OCI-LY1 (cell line): Measurements from ENCODE around the gene GATM.

ENCODE experiments used
- H2AFZ ChIP-seq: fragments of 200-600 bp; sonication (generic), shearing (Covaris generic); 2 replicates; pipeline ENCODE4 v1.6.0; 2014; ENCODE audit warnings: antibody characterized with exemption, mild to moderate bottlenecking, low read length
- H3F3A ChIP-seq: fragments of 200-600 bp; sonication (generic), shearing (Covaris generic); 2 replicates; pipeline ENCODE4 v1.6.0; 2014; ENCODE audit warnings: mild to moderate bottlenecking, antibody characterized with exemption, low read length, moderate library complexity; ENCODE audit not compliant: insufficient read depth
- H3K27ac ChIP-seq: fragments of 200-600 bp; sonication (generic); 2 replicates; pipeline ENCODE4 v1.5.1; 2014; ENCODE audit warnings: low read length, mixed run types, mild to moderate bottlenecking, low read depth; ENCODE audit not compliant: poor library complexity, severe bottlenecking
- H3K27me3 ChIP-seq: fragments of 200-600 bp; sonication (generic); 2 replicates; pipeline ENCODE4 v1.6.0; 2014; ENCODE audit warnings: antibody characterized with exemption, mild to moderate bottlenecking, low read length, moderate library complexity; ENCODE audit not compliant: insufficient read depth
- H3K36me3 ChIP-seq: fragments of 200-600 bp; sonication (generic); 2 replicates; pipeline ENCODE4 v1.6.1; 2014; ENCODE audit warnings: mild to moderate bottlenecking, antibody characterized with exemption, low read length, moderate library complexity, mixed read lengths; ENCODE audit not compliant: insufficient read depth
- H3K4me1 ChIP-seq: fragments of 200-600 bp; sonication (generic); 2 replicates; pipeline ENCODE4 v1.5.1; 2014; ENCODE audit warnings: mild to moderate bottlenecking, low read length, moderate library complexity; ENCODE audit not compliant: insufficient read depth, severe bottlenecking
- H3K4me2 ChIP-seq: fragments of 200-600 bp; sonication (generic), shearing (Covaris generic); 2 replicates; pipeline ENCODE4 v1.6.1; 2014; ENCODE audit warnings: low read length
- H3K4me3 ChIP-seq: fragments of 200-600 bp; sonication (generic); 2 replicates; pipeline ENCODE4 v1.5.1; 2014; ENCODE audit warnings: low read length, low read depth, mild to moderate bottlenecking, mixed read lengths; ENCODE audit not compliant: poor library complexity, severe bottlenecking
- H3K79me2 ChIP-seq: fragments of 200-600 bp; shearing (Covaris generic); 2 replicates; pipeline ENCODE4 v1.6.1; 2016; ENCODE audit warnings: mixed run types, low read length, mixed read lengths; ENCODE audit not compliant: insufficient read depth
- H3K9ac ChIP-seq: fragments of 200-600 bp; sonication (generic), shearing (Covaris generic); 2 replicates; pipeline ENCODE4 v1.6.1; 2014; ENCODE audit warnings: mild to moderate bottlenecking, low read length, mixed read lengths
- H3K9me2 ChIP-seq: fragments of 200-600 bp; sonication (generic), shearing (Covaris generic); 2 replicates; pipeline ENCODE4 v1.6.1; 2014; ENCODE audit warnings: low read depth, mild to moderate bottlenecking, low read length, mixed read lengths
- H3K9me3 ChIP-seq: fragments of 200-600 bp; shearing (Covaris generic); 2 replicates; pipeline ENCODE4 v1.6.1; 2014; ENCODE audit warnings: low read length, mixed read lengths
- H4K20me1 ChIP-seq: fragments of 200-600 bp; sonication (generic), shearing (Covaris generic); 2 replicates; pipeline ENCODE4 v1.6.0; 2016; ENCODE audit warnings: mild to moderate bottlenecking, low read length; ENCODE audit not compliant: insufficient read depth
- CTCF ChIP-seq: fragments of 200-600 bp; sonication (generic), shearing (Covaris generic); IDR thresholded peaks from 2 replicates; pipeline ENCODE4 v1.5.1; 2017; ENCODE audit warnings: mild to moderate bottlenecking, antibody characterized with exemption, low read length, moderate library complexity, mixed read lengths
- EZH2 ChIP-seq: fragments of 200-600 bp; sonication (generic), shearing (Covaris generic); IDR thresholded peaks from 2 replicates; pipeline ENCODE4 v1.8.0; 2017; ENCODE audit warnings: borderline replicate concordance, mixed run types, mild to moderate bottlenecking, antibody characterized with exemption, low read length, moderate library complexity, mixed read lengths

Gene GATM

GRCh38 chr15:45402162-45402954 is 24.0 kb upstream of the GATM start:
- Histone ChIP-seq H2AFZ (peak overlapping the region; percentile 82), H3K36me3 (peaks cover 16% of the 10 kb centered on the region; the same call in 1 of the 2 replicates), H3K9ac (peak overlapping the region; percentile 93), H3K9me3 (no peaks in the 10 kb centered on the region), H3K79me2 (peaks cover 10% of the 10 kb centered on the region), H4K20me1 (no peaks in the 10 kb centered on the region), H3K4me1 (peaks cover 29% of the 10 kb centered on the region), H3K4me2 (peak overlapping the region; percentile 99), H3K9me2 (no peaks in the 10 kb centered on the region), H3F3A (0 out of 2 replicates have a peak, but pooled peaks cover 7% of the 10 kb centered on the region), H3K4me3 (peak overlapping the region; percentile 84), H3K27me3 (no peaks in the 10 kb centered on the region), H3K27ac (peak overlapping the region; percentile 48)
- TF ChIP-seq CTCF (no peak), EZH2 (no peak)

GRCh38 chr15:45401665-45402161 is 23.4 kb upstream of the GATM start:
- peaks cover 10% of the 10 kb centered on the region for H3K79me2 ChIP-seq
- no peaks in the 10 kb centered on the region for H3K9me3 ChIP-seq
- no peaks in the 10 kb centered on the region for H3K27me3 ChIP-seq
- no peaks in the 10 kb centered on the region for H3K9me2 ChIP-seq
- H3F3A ChIP-seq: 0 out of 2 replicates have a peak, but pooled peaks cover 7% of the 10 kb centered on the region
- peaks cover 29% of the 10 kb centered on the region for H3K4me1 ChIP-seq
- no peaks in the 10 kb centered on the region for H4K20me1 ChIP-seq
- H2AFZ ChIP-seq: peak overlapping the region; percentile 82
- peak overlapping the region; percentile 93 for H3K9ac ChIP-seq
- H3K4me2 ChIP-seq: peak overlapping the region; percentile 99
- H3K4me3 ChIP-seq: peak overlapping the region; percentile 84
- TF ChIP-seq CTCF (no peak), EZH2 (no peak)
- no peak overlapping the region for H3K27ac ChIP-seq
- H3K36me3 ChIP-seq: peaks cover 10% of the 10 kb centered on the region; the same call in 1 of the 2 replicates

- peaks cover 10% of the 10 kb centered on the region for H3K79me2 ChIP-seq
- no peak overlapping the region for H2AFZ ChIP-seq
- no peak overlapping the region for H3K27ac ChIP-seq
- no peaks in the 10 kb centered on the region for H3K36me3 ChIP-seq
- no peak overlapping the region for H3K4me3 ChIP-seq
- H3K9me2 ChIP-seq: no peaks in the 10 kb centered on the region
- H3K9ac ChIP-seq: no peak overlapping the region
- no peak for TF ChIP-seq EZH2
- TF ChIP-seq CTCF: peak; percentile 80
- no peaks in the 10 kb centered on the region for H3K9me3 ChIP-seq
- H3K27me3 ChIP-seq: no peaks in the 10 kb centered on the region
- H3K4me2 ChIP-seq: no peak overlapping the region
- no peaks in the 10 kb centered on the region for H4K20me1 ChIP-seq
- 0 out of 2 replicates have a peak, but pooled peaks cover 7% of the 10 kb centered on the region for H3F3A ChIP-seq
- H3K4me1 ChIP-seq: peaks cover 21% of the 10 kb centered on the region
Observed at GRCh38 chr15:45399381-45400212, 21.3 kb upstream of the GATM start.
